ENCODE measurements around the gene TMEM120B. TPM values are rescaled to one million over a fixed set of nuclear protein-coding genes. Genes with fewer than 3 reads are reported as not detected.

TMEM120B gene
- total and polyA plus RNA-seq, 2 of the 13 experiments (the other 11 are each of a cell fraction or from before 2014, with no cell fraction given): 7.1 to 12.9 TPM

DNA sequence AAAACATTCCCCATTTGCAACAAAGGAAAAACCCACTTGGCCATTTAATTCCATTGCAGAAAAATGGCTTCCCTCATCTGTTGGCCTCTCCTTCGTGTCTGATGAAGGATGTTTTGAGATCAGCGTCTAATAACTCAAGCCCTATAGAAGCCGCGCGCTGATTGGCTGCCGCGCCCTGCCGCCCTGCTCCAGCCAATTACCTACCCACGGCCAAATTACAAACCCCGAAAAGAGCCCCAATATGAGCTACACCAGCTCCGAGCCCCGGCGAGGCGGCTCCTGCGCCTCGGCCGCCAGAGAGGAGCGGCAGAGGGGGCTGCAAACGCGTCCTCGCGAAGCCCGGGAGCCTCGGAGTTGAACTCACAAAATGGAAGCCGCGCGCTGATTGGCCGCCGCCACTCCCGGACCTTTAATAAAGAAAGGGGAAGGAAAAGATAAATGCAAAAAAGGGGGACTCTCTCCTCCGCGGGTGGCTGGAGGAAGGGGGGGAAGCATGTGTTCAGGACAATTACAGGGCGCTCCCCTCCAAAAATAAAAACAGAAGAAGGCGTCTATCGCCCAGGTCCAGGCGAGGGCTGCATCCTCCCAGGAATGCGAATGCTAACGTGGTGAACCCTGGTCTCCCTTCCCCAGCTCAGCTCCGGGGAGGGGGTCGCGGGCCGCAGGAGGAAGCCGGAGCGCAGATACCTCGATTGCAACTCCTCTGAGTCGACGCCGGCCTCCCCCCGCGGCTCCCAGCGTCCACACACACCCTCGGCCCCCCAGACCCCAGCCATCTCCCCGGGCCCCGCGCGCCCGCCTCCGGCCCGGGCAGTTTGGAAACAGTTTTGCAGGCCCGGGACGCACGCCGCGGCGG lies 90.5 kb downstream of the TMEM120B start (continued):
- TF ChIP-seq, protein P1, sequence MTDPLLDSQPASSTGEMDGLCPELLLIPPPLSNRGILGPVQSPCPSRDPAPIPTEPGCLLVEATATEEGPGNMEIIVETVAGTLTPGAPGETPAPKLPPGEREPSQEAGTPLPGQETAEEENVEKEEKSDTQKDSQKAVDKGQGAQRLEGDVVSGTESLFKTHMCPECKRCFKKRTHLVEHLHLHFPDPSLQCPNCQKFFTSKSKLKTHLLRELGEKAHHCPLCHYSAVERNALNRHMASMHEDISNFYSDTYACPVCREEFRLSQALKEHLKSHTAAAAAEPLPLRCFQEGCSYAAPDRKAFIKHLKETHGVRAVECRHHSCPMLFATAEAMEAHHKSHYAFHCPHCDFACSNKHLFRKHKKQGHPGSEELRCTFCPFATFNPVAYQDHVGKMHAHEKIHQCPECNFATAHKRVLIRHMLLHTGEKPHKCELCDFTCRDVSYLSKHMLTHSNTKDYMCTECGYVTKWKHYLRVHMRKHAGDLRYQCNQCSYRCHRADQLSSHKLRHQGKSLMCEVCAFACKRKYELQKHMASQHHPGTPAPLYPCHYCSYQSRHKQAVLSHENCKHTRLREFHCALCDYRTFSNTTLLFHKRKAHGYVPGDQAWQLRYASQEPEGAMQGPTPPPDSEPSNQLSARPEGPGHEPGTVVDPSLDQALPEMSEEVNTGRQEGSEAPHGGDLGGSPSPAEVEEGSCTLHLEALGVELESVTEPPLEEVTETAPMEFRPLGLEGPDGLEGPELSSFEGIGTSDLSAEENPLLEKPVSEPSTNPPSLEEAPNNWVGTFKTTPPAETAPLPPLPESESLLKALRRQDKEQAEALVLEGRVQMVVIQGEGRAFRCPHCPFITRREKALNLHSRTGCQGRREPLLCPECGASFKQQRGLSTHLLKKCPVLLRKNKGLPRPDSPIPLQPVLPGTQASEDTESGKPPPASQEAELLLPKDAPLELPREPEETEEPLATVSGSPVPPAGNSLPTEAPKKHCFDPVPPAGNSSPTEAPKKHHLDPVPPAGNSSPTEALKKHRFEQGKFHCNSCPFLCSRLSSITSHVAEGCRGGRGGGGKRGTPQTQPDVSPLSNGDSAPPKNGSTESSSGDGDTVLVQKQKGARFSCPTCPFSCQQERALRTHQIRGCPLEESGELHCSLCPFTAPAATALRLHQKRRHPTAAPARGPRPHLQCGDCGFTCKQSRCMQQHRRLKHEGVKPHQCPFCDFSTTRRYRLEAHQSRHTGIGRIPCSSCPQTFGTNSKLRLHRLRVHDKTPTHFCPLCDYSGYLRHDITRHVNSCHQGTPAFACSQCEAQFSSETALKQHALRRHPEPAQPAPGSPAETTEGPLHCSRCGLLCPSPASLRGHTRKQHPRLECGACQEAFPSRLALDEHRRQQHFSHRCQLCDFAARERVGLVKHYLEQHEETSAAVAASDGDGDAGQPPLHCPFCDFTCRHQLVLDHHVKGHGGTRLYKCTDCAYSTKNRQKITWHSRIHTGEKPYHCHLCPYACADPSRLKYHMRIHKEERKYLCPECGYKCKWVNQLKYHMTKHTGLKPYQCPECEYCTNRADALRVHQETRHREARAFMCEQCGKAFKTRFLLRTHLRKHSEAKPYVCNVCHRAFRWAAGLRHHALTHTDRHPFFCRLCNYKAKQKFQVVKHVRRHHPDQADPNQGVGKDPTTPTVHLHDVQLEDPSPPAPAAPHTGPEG (CRISPR knock-in tag; IDR thresholded peaks at IDR 0.05): peak; percentile 86; the same call in 1 of the 2 replicates
- TF ChIP-seq DMAP1 (CRISPR knock-in tag; IDR thresholded peaks at IDR 0.05): peak; percentile 76; the same call in 1 of the 2 replicates
- peak; percentile 66 for TF ChIP-seq ASH2L (IDR thresholded peaks at IDR 0.05; ENCODE audit: insufficient read length, low read depth, low read length)
- TF ChIP-seq, protein P2, sequence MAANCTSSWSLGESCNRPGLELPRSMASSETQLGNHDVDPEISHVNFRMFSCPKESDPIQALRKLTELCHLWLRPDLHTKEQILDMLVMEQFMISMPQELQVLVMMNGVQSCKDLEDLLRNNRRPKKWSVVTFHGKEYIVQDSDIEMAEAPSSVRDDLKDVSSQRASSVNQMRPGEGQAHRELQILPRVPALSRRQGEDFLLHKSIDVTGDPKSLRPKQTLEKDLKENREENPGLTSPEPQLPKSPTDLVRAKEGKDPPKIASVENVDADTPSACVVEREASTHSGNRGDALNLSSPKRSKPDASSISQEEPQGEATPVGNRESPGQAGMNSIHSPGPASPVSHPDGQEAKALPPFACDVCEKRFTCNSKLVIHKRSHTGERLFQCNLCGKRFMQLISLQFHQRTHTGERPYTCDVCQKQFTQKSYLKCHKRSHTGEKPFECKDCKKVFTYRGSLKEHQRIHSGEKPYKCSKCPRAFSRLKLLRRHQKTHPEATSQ (CRISPR knock-in tag; IDR thresholded peaks at IDR 0.05; ENCODE audit: borderline replicate concordance): 0 out of 2 replicates have a peak, but pooled peaks have one; percentile 20
- TF ChIP-seq, protein P3, sequence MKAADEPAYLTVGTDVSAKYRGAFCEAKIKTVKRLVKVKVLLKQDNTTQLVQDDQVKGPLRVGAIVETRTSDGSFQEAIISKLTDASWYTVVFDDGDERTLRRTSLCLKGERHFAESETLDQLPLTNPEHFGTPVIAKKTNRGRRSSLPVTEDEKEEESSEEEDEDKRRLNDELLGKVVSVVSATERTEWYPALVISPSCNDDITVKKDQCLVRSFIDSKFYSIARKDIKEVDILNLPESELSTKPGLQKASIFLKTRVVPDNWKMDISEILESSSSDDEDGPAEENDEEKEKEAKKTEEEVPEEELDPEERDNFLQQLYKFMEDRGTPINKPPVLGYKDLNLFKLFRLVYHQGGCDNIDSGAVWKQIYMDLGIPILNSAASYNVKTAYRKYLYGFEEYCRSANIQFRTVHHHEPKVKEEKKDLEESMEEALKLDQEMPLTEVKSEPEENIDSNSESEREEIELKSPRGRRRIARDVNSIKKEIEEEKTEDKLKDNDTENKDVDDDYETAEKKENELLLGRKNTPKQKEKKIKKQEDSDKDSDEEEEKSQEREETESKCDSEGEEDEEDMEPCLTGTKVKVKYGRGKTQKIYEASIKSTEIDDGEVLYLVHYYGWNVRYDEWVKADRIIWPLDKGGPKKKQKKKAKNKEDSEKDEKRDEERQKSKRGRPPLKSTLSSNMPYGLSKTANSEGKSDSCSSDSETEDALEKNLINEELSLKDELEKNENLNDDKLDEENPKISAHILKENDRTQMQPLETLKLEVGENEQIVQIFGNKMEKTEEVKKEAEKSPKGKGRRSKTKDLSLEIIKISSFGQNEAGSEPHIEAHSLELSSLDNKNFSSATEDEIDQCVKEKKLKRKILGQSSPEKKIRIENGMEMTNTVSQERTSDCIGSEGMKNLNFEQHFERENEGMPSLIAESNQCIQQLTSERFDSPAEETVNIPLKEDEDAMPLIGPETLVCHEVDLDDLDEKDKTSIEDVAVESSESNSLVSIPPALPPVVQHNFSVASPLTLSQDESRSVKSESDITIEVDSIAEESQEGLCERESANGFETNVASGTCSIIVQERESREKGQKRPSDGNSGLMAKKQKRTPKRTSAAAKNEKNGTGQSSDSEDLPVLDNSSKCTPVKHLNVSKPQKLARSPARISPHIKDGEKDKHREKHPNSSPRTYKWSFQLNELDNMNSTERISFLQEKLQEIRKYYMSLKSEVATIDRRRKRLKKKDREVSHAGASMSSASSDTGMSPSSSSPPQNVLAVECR (CRISPR knock-in tag; IDR thresholded peaks at IDR 0.05; ENCODE audit: borderline replicate concordance): peak; percentile 20; the same call in 1 of the 2 replicates
- no peak for TF ChIP-seq ZNF138 (CRISPR knock-in tag; IDR thresholded peaks at IDR 0.05; ENCODE audit: low read depth)
- TF ChIP-seq NR2C2 (CRISPR knock-in tag; IDR thresholded peaks at IDR 0.05; ENCODE audit: borderline replicate concordance): peak; percentile 48; the same call in 1 of the 2 replicates
- peak; percentile 45; the same call in 1 of the 2 replicates for TF ChIP-seq ZNF431 (CRISPR knock-in tag; IDR thresholded peaks at IDR 0.05; ENCODE audit: borderline replicate concordance, low read depth)
- TF ChIP-seq PHF5A (CRISPR knock-in tag; IDR thresholded peaks at IDR 0.05; ENCODE audit: low read depth, unreplicated experiment): peak; percentile 75
